ENCODE measurements around the gene IGF2R. TPM values are rescaled to one million over a fixed set of nuclear protein-coding genes. Genes with fewer than 3 reads are reported as not detected.

The IGF2R gene
- total and polyA plus RNA-seq, 2 of the 13 experiments (the other 11 are each of a cell fraction or from before 2014, with no cell fraction given): 38.3 to 70.0 TPM

GRCh38 chr6:159979136-159979874, 10.4 kb downstream of the IGF2R start (continued):
- TF ChIP-seq ZBTB37 (CRISPR knock-in tag; IDR thresholded peaks at IDR 0.05): no peak
- TF ChIP-seq MEIS1 (CRISPR knock-in tag; IDR thresholded peaks at IDR 0.05; ENCODE audit: borderline replicate concordance): peak; percentile 63; the same call in 1 of the 2 replicates
- TF ChIP-seq, protein P1, sequence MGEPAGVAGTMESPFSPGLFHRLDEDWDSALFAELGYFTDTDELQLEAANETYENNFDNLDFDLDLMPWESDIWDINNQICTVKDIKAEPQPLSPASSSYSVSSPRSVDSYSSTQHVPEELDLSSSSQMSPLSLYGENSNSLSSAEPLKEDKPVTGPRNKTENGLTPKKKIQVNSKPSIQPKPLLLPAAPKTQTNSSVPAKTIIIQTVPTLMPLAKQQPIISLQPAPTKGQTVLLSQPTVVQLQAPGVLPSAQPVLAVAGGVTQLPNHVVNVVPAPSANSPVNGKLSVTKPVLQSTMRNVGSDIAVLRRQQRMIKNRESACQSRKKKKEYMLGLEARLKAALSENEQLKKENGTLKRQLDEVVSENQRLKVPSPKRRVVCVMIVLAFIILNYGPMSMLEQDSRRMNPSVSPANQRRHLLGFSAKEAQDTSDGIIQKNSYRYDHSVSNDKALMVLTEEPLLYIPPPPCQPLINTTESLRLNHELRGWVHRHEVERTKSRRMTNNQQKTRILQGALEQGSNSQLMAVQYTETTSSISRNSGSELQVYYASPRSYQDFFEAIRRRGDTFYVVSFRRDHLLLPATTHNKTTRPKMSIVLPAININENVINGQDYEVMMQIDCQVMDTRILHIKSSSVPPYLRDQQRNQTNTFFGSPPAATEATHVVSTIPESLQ (CRISPR knock-in tag; conservative IDR thresholded peaks at IDR 0.05): no peak
- TF ChIP-seq ZNF780A (CRISPR knock-in tag; IDR thresholded peaks at IDR 0.05): 0 out of 2 replicates have a peak, but pooled peaks have one; percentile 27
- no peak for TF ChIP-seq CENPX (CRISPR knock-in tag; IDR thresholded peaks at IDR 0.05)
- no peak for TF ChIP-seq STAT6 (CRISPR knock-in tag; IDR thresholded peaks at IDR 0.05; ENCODE audit: borderline replicate concordance)
- no peak for TF ChIP-seq TEAD2 (CRISPR knock-in tag; IDR thresholded peaks at IDR 0.05)
- TF ChIP-seq ISX (CRISPR knock-in tag; conservative IDR thresholded peaks at IDR 0.05): no peak
- 0 out of 2 replicates have a peak, but pooled peaks have one; percentile 22 for TF ChIP-seq ZNF468 (CRISPR knock-in tag; IDR thresholded peaks at IDR 0.05)
- TF ChIP-seq LBX2 (CRISPR knock-in tag; IDR thresholded peaks at IDR 0.05; ENCODE audit: borderline replicate concordance): peak; percentile 37; the same call in 1 of the 2 replicates
- TF ChIP-seq, protein P2, sequence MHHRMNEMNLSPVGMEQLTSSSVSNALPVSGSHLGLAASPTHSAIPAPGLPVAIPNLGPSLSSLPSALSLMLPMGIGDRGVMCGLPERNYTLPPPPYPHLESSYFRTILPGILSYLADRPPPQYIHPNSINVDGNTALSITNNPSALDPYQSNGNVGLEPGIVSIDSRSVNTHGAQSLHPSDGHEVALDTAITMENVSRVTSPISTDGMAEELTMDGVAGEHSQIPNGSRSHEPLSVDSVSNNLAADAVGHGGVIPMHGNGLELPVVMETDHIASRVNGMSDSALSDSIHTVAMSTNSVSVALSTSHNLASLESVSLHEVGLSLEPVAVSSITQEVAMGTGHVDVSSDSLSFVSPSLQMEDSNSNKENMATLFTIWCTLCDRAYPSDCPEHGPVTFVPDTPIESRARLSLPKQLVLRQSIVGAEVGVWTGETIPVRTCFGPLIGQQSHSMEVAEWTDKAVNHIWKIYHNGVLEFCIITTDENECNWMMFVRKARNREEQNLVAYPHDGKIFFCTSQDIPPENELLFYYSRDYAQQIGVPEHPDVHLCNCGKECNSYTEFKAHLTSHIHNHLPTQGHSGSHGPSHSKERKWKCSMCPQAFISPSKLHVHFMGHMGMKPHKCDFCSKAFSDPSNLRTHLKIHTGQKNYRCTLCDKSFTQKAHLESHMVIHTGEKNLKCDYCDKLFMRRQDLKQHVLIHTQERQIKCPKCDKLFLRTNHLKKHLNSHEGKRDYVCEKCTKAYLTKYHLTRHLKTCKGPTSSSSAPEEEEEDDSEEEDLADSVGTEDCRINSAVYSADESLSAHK (CRISPR knock-in tag; IDR thresholded peaks at IDR 0.05; ENCODE audit: borderline replicate concordance): no peak
- TF ChIP-seq NR1H2 (CRISPR knock-in tag; IDR thresholded peaks at IDR 0.05; ENCODE audit: borderline replicate concordance, low read depth): no peak
- no peak for TF ChIP-seq ZNF577 (CRISPR knock-in tag; IDR thresholded peaks at IDR 0.05; ENCODE audit: borderline replicate concordance, low read depth)
- TF ChIP-seq, protein P3, sequence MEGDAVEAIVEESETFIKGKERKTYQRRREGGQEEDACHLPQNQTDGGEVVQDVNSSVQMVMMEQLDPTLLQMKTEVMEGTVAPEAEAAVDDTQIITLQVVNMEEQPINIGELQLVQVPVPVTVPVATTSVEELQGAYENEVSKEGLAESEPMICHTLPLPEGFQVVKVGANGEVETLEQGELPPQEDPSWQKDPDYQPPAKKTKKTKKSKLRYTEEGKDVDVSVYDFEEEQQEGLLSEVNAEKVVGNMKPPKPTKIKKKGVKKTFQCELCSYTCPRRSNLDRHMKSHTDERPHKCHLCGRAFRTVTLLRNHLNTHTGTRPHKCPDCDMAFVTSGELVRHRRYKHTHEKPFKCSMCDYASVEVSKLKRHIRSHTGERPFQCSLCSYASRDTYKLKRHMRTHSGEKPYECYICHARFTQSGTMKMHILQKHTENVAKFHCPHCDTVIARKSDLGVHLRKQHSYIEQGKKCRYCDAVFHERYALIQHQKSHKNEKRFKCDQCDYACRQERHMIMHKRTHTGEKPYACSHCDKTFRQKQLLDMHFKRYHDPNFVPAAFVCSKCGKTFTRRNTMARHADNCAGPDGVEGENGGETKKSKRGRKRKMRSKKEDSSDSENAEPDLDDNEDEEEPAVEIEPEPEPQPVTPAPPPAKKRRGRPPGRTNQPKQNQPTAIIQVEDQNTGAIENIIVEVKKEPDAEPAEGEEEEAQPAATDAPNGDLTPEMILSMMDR (CRISPR knock-in tag; IDR thresholded peaks at IDR 0.05): no peak

Measured in HepG2 (cell line).